Heart left ventricle (tissue), 16 donors: ENCODE data around the gene CAPG. TPM values are rescaled to one million over a fixed set of nuclear protein-coding genes. Genes with fewer than 3 reads are reported as not detected.

Experiments
- ATAC-seq, 4 donors: fragments of 200-7000 bp; cut with Tn5 transposase; one replicate each; pipeline ENCODE4 v1.9.1; 2020 to 2022; ENCODE audit warnings: moderate library complexity in 4 of 4, mild to moderate bottlenecking in 3 of 4, moderate number of reproducible peaks in 1 of 4
- DNase-seq, 5 donors: peaks; one replicate each; pipeline ENCODE4 v3.0.0-alpha.2; 2020
- H3K27ac ChIP-seq, 12 donors: fragments of 200-600 bp; sonication (generic) in 4 of 12; one replicate each; pipeline versions ENCODE4 v1.5.0 to v1.8.0; 2016 to 2022; ENCODE audit warnings: mild to moderate bottlenecking in 2 of 12
- H3K27me3 ChIP-seq, 9 donors: fragments of 200-600 bp; sonication (generic) in 2 of 9; one replicate each; pipeline versions ENCODE4 v1.5.1 to v1.8.0; 2016 to 2022; ENCODE audit warnings: mild to moderate bottlenecking in 3 of 9
- H3K36me3 ChIP-seq, 9 donors: fragments of 200-600 bp; sonication (generic) in 2 of 9; one replicate each; pipeline versions ENCODE4 v1.5.0 to v1.8.0; 2018 to 2022; ENCODE audit warnings: mild to moderate bottlenecking in 2 of 9
- H3K4me1 ChIP-seq, 12 donors: fragments of 200-600 bp; sonication (generic) in 4 of 12; one replicate each; pipeline versions ENCODE4 v1.5.0 to v1.8.0; 2016 to 2022; ENCODE audit warnings: mild to moderate bottlenecking in 3 of 12
- H3K4me3 ChIP-seq, 12 donors: fragments of 200-600 bp; sonication (generic) in 4 of 12; one replicate each; pipeline versions ENCODE4 v1.5.0 to v1.8.0; 2017 to 2022; ENCODE audit warnings: mild to moderate bottlenecking in 9 of 12, moderate library complexity in 4 of 12
- H3K9me3 ChIP-seq, 12 donors: fragments of 200-600 bp; sonication (generic) in 4 of 12; one replicate each; pipeline versions ENCODE4 v1.5.0 to v1.8.0; 2016 to 2022; ENCODE audit warnings: mild to moderate bottlenecking in 1 of 12
- CTCF ChIP-seq, 12 donors: fragments of 200-600 bp; sonication (generic) in 4 of 12; IDR thresholded peaks; one replicate each; pipeline versions ENCODE4 v1.5.0 to v1.8.0; 2018 to 2022; ENCODE audit warnings: antibody characterized with exemption in 12 of 12, mild to moderate bottlenecking in 5 of 12
- POLR2A ChIP-seq, 2 donors: fragments of 450-650 bp; IDR thresholded peaks; one replicate each; pipeline ENCODE4 v1.6.1; 2017; ENCODE audit warnings: antibody characterized with exemption in 2 of 2, mild to moderate bottlenecking in 2 of 2, moderate library complexity in 2 of 2
- WGBS, 4 donors: extraction: QIAGEN DNeasy Blood & Tissue Kit in 2 of 4; methylation state at CpG; one replicate each; pipeline versions ENCODE4 v1.1.5 to v1.1.7; 2013 to 2018; 5-methylcytosine and 5-hydroxymethylcytosine counted together
- intact Hi-C, 10 donors: fragments of 100-400 bp; cut with DNase I; formaldehyde crosslinking; loops; one replicate each; pipeline versions ENCODE4 v1.11.1 to v1.14.2; 2022
- polyA plus RNA-seq, 2 donors: library from polyadenylated mRNA; stranded (reverse); fragments of 200-250 nt; gene quantifications; one replicate each; pipeline ENCODE4 v1.2.3, GENCODE V29; 2013
- total RNA-seq, 9 donors: library from RNA; depleted of rRNA in 2 of 9; stranded (reverse); fragments of >200 nt in 2 of 9; fragmentation: NEBNext Ultra II Directional in 3 of 9; extraction: Animal tissue kit (Norgen Biotek cat#: 25700) in 3 of 9; gene quantifications; one replicate each; pipeline versions ENCODE4 v1.1.0 to v1.2.4, GENCODE V29; 2016 to 2023
- donor health status: ischemic (EF 13 %, LVEDD 7.1; RV severe dilation, severe dysfunction).
- donor health status: healthy with polysubstance abuse.
- donor health status: DM: no; HTN: yes; CAD: no.
- donor health status: DM: no; HTN: no; CAD: no.
- donor health status: ischemic (EF 25% LVEDD 6.9; RV normal size, moderate dysfunction).
- donor health status: ischemic (EF 25% LVEDD 5.7; RV mildly dilated, moderate dysfunction).
- donor health status: healthy.
- donor health status: DM: yes; HTN: yes; CAD: no.
- donor health status: ischemic (EF 35%, LVEDD 5.7; RV mildly dilated, moderate dysfunction).
- donor health status: nonischemic (EF 11% LVEDD 7.7; RV severe dilation, severe dysfunction).
- donor health status: DM: yes; HTN: yes; CAD: no.
- donor health status: PGD.
- donor health status: ischemic (EF 29% LVEDD 5.4; RV normal size, mild dysfunction).
- donor health status: nonischemic (EF 23%, LVEDD 6.1; RV moderate dilation, normal function).

CAPG gene
- total and polyA plus RNA-seq, 11 donors = 2.8 to 91.6 (median 4.5) TPM

DNA sequence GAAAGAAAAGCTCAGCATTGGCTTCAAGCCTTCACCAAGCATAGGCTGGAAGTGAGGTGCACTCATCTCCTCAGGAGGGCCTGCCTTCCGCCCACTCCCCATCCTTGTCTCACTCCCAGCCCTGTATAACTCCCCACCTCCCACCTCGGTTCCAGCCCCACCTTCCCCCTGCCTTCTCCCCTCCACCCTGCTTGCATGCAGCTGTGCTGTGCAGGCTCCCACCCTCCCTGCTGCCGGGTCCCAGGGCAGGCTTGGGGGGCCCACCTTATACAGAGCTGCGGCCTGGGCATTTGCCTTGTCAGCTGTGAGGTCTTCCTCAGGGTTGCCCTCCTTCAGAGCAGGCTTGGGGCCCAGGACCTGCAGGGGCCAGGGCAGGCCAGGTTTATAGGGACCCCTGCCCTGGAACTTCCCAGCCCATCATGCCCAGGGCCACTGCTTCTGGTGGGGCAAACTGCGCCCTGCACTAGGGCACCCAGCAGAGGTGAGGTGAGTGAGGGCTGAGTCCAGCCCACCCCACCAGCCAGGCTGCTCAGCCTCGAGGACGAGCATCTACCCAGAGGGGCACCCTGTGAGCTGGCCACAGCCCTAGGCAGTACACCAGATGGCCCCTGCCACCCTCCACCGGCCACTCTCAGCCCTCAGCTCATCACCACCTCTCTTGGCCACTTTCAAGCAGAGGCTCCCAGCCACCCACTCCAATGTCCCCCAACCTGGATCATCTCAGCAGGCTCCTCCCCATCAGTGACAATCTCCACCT is 11.6 kb downstream of the CAPG start:
- no peaks in the 10 kb centered on the region for H3K27me3 ChIP-seq
- H3K36me3 ChIP-seq = peaks cover 0 to 51% (median 0%) of the 10 kb centered on the region in 9 donors
- 88 to 94% (median 93%) methylated on average over 8 of the region's 8 CpGs for WGBS, 4 donors
- H3K27ac ChIP-seq = no peak overlapping the region
- intact Hi-C loops = no loop called here
- ATAC-seq (peak in 1 of 4 donors; percentile 12), DNase-seq (no peak)
- TF ChIP-seq POLR2A (IDR thresholded peaks at IDR 0.05) = no peak
- TF ChIP-seq CTCF (IDR thresholded peaks at IDR 0.05) = no peak
- peaks cover 0 to 8% (median 3%) of the 10 kb centered on the region in 12 donors for H3K9me3 ChIP-seq
- H3K4me1 ChIP-seq = peaks cover 0 to 8% (median 0%) of the 10 kb centered on the region in 12 donors
- no peak overlapping the region for H3K4me3 ChIP-seq

GRCh38 chr2:85397925-85398331 is 12.2 kb downstream of the CAPG start:
- H3K9me3 ChIP-seq = peaks cover 0 to 3% (median 0%) of the 10 kb centered on the region in 12 donors
- ATAC-seq (no peak), DNase-seq (no peak)
- no peak for TF ChIP-seq CTCF (IDR thresholded peaks at IDR 0.05)
- no peak overlapping the region for H3K27ac ChIP-seq
- no peak overlapping the region for H3K4me3 ChIP-seq
- H3K36me3 ChIP-seq = peaks cover 0 to 56% (median 0%) of the 10 kb centered on the region in 9 donors
- intact Hi-C loops = no loop called here
- no peaks in the 10 kb centered on the region for H3K27me3 ChIP-seq
- H3K4me1 ChIP-seq = peaks cover 0 to 8% (median 0%) of the 10 kb centered on the region in 12 donors
- 83 to 90% (median 84%) methylated on average over 3 to 4 of the region's 4 CpGs for WGBS, 4 donors

GRCh38 chr2:85396531-85397470 is 13.4 kb downstream of the CAPG start:
- peaks cover 0 to 62% (median 0%) of the 10 kb centered on the region in 9 donors for H3K36me3 ChIP-seq
- ATAC-seq (peak in 1 of 4 donors; percentile 24), DNase-seq (no peak)
- intact Hi-C loops = no loop called here
- H3K9me3 ChIP-seq = no peaks in the 10 kb centered on the region
- TF ChIP-seq CTCF (IDR thresholded peaks at IDR 0.05) (no peak), POLR2A (IDR thresholded peaks at IDR 0.05) (no peak)
- H3K27me3 ChIP-seq = no peaks in the 10 kb centered on the region
- no peak overlapping the region for H3K4me3 ChIP-seq
- WGBS, 4 donors = 61 to 71% (median 63%) methylated on average over 5 of the region's 5 CpGs
- H3K4me1 ChIP-seq = peaks cover 0 to 8% (median 0%) of the 10 kb centered on the region in 12 donors
- H3K27ac ChIP-seq = peak overlapping the region in 2 of 12 donors; percentile 23 to 61
